ENCODE data around the gene ERBB4.

- TF ChIP-seq SAP30 (IDR thresholded peaks at IDR 0.05; ENCODE audit: insufficient read depth, insufficient replicate concordance, low read length) (no peak), MAX (IDR thresholded peaks at IDR 0.05) (no peak), POLR2A (IDR thresholded peaks at IDR 0.05; ENCODE audit: control extremely low read depth in 1 of 2, low read depth in 2 of 2, low read length in 2 of 2) (no peak), RFX5 (IDR thresholded peaks at IDR 0.05; ENCODE audit: borderline replicate concordance, low read depth, low read length) (no peak), CTCF (IDR thresholded peaks at IDR 0.05; ENCODE audit: control extremely low read depth in 1 of 3, insufficient read depth in 1 of 3, low read depth in 1 of 3, low read length in 3 of 3) (no peak), RAD21 (IDR thresholded peaks at IDR 0.05 in 1 of 2, conservative IDR thresholded peaks at IDR 0.05 in 1 of 2; ENCODE audit: low read depth in 2 of 2, low read length in 2 of 2) (no peak), SP4 (IDR thresholded peaks at IDR 0.05; ENCODE audit: low read length) (no peak), POLR2AphosphoS5 (IDR thresholded peaks at IDR 0.05; ENCODE audit: low read depth, low read length) (no peak)
Observed at GRCh38 chr2:211836409-211836808, 702.2 kb downstream of the ERBB4 start.
